ENCODE measurements around the gene MRPL38.
"Not testable (repeated sequence)": the region's sequence is repeated elsewhere in the genome, so short reads cannot be mapped to it uniquely, and the experiment has no call there.

MRPL38 gene

GRCh38 chr17:75874323-75875181 lies 30.1 kb downstream of the MRPL38 start:
- DNase-seq = no peak

GRCh38 chr17:75873587-75874322 lies 30.9 kb downstream of the MRPL38 start:
- no peak for DNase-seq

DNA sequence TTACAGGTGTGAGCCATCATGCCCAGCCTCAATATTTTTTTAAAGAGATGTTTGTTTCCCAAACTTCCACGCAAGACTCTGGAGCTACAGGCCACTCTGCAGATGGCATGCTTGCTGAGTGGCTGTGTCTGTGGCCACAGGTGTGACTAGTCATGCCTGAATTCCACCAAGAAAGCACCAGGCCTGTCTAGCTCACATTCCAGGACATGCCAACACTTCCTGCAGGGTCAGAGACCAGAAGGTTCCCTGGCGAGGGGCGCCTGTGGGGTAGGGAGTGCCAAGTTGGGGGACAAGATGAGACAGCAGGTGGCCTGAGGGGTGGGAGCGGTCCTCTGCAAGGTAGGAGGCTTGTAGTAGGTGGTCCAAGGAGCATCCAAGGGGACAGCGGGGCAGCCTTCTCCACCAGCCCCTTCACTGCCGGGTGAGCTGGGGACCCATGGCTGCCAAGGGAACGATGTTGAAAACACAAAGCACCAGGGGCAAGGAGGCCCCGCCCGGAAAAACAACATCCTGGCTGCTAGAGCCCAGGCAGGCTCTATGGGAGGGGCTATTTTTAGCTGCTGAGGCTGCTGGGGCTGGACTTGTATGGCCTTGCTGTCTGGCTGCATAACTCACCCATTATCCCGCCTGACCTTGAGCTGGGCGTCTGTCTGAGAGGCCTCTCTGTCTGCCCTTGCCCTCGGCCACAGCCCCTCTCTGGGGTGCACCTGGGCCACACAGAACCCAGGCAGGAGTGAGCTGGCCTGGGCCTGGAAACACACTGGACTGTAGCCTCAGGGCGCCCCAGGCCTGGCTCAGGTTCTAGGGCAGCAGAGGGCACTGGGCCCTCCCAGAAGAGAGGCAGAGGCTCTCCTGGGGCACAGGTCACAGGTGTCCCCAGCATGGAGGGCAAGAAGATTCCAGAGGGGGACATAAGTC lies 32.0 kb downstream of the MRPL38 start:
- no peak for DNase-seq

DNA sequence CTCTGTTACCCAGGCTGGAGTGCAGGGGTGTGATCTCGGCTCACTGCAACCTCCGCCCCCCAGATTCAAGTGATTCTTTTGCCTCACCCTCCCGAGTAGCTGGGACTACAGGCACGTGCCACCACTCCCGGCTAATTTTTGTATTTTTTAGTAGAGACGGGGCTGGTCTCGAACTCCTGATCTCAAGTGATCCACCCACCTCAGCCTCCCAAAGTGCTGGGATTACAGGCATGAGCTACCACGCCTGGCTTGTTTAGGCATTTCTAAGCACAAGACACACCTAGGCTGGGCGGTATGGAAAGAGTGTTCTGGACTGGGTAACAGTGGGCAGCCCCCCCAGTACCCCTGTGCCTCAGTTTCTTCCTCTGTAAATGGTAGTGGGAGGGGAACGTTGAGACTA lies 34.5 kb downstream of the MRPL38 start:
- not testable (repeated sequence) for DNase-seq

DNA sequence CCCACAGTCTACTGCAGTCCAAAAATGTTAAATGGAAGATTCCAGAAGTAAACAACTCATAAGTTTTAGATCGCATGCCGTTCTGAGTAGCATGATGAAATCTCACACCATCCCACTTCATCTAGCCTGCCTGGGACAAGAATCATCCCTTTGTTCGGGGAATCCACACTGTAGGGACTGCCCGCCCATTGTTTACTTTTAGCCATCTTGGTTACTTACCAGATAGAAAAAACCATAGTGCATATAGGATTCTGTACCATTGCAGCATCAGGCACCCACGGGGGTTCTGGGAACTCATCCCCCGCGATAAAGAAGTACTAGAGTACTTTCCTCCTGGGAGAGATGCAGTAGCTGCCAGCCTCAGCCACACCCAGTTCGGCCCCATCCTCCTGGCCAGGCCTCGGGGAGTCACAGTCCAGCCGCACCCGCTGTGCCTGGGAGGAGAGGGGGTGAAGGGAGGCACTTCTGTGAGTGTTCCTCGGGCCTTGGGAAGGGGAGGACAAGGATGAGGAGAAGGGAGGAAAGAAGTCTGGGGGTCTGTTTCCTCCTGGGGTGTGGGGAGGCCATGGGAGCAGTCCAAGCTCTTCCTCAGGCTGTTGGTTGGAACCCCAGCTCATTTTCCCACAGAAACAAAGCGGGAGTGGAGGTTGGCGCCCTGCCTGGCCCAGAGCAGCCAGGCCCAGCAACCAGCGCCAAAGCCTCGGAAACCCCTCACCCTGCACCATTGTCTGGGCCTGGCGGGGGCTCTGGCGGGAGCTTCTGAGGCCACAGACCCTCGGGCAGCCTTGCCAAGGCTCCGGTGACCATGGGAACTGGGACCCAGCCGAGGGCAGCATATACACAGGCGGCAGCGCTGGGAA lies 35.2 kb downstream of the MRPL38 start:
- DNase-seq = no peak

DNA sequence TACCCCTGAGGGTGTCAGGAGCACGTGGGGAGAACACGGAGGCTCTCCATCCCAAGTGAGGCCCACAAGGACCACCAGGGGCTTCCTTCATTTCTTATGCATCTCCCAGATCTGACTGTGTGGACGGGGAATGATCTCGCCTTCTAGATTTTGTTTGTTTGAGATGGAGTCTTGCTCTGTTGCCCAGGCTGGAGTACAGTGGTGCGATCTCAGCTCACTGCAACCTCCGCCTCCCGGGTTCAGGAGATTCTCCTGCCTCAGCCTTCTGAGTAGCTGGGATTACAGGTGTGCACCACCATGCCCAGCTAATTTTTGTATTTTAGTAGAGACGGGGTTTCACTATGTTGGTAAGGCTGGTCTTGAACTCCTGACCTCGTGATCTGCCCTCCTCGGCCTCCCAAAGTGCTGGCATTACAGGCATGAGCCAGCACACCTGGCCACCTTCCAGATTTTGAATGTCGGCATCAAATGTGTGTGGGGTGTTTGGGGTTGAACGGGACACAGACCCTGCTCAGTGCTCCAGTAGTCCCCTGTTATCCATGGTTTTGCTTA lies 35.9 kb downstream of the MRPL38 start:
- not testable (repeated sequence) for DNase-seq

GRCh38 chr17:75865404-75866188 lies 39.1 kb downstream of the MRPL38 start:
- DNase-seq = not testable (repeated sequence)

DNA sequence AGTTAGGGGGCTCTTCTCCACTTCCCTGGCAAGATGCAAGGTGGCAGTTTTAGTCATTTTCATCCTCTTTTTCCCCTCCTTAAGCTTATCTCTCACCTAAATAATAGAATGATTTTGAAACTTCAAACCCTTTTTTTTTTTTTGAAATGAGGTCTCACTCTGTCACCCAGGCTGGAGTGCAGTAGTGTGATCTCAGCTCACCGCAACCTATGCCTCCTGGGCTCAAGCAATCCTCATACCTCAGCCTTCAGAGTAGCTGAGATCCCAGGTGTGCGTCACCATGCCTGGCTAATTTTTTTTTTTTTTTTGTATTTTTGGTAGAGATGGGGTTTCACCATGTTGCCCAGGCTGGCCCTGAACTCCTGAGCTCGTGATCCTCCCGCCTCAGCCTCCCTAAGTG lies 39.8 kb downstream of the MRPL38 start:
- DNase-seq = not testable (repeated sequence)

DNA sequence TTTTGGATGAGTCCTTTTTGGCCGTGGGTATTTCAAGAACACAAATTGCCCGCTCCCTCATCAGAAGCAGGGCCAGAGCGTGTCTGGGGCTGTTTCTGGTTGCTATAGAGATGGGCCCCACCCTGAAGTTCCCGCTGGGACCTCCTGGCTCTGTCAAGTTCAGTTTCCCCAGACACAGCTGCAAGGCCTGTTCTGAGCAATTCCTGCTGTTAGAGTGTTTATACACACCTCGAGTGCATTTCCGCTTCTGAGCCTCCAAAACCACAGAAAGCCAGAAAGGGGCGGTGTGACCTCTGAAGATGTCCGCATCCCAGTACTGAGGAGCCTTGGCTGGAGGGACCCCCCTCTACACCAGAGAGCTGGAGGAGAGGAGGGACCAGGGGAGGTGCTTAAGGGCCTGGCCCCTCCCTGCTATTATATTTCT lies 40.2 kb downstream of the MRPL38 start:
- no peak for DNase-seq

DNA sequence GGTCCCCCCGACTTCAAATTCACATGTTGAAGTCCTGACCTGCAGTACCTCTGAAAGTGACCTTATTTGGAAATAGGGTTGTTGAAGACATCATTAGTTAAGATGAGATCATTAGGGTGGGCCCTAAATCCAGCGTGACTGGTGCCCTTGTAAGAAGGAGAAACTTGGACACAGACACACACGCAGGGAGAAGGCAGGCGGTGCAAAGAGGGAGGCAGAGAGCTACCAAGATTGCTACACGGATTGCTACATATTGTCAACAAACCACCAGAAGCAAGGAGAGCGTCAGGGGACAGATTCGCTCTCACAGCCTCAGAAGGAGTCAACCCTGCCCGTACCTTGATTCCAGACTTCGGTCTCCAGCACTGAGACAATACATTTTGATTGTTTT lies 42.8 kb downstream of the MRPL38 start:
- no peak for DNase-seq

DNA sequence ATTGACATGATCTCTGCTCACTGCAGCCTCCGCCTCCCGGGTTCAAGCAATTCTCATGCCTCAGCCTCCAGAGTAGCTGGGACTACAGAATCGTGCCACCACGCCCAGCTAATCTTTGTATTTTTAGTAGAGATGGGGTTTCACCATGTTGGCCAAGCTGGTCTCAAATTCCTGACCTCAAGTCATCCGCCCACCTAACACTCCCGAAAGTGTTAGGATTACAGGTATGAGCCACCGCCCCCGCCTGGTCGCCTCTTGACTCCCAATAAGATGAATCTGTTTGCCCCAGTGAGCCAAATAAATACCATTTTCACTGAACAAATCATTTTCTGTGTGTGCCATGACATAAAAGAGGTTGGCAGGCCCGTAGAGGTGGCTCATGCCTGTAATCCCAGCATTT lies 45.3 kb downstream of the MRPL38 start:
- DNase-seq = not testable (repeated sequence)

GRCh38 chr17:75856062-75856756 lies 48.5 kb downstream of the MRPL38 start:
- no peak for DNase-seq

DNA sequence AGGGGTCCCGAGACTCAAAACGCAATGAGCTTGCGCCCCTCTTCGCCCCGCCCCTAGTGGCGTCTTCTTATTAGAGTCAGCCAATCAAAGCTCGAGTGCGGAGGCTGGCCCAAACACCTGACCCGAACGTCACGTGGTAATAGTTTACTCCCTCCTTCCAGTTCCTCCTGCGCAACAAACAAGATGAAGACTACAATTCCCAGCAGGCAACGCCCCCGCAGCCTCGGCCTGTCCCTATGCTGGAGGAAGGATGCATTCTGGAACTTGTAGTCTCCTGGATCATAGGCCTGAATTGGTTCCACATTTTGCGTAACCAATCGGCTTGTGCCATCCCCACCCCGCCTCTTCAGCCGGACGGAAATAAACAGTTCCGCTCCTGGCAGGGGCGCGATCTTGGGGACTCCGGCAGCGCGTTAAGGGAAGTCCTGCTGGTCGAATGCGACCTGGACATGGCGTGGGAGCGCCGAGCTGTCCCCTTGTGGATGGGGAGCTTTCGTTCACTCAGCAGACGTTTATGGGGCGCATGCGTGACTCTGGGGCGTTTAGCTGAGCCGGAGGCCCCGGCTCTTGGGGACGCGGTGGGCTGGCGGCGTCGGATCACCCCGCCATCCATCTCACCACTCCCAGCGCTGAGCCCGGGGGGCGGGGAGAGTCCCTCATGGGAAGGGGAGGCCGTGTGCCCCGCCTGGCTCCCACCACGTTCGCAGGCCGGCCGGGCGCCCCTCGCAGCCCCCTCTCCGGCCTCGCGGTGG lies 49.2 kb downstream of the MRPL38 start, which contains the start of gene WBP2:
Gene WBP2 (minus strand): TSS at position 26 of the 752 bp plus-strand sequence. CDS start 38 bp downstream, outside the sequence.
- DNase-seq = peak; percentile 99

DNA sequence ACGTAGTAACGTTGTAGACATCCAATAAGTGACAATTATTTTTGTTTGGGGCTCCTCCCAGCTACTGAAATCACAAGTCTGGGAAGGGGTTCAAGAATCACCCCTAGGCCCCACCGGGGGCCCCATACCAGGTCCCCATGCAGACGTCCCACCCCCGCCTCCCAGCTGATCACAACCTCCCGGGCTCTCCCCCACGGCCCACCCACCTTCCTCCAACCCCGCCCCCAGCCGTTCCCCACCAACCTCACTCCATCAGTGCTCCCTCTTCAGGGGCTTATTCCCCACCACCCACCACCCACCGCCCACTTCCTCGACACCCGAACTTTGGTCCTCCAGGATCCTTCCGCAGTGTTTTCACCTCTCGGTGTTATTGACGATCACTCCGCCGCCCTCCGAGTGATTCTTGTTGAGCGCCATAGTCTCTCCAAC lies 49.8 kb downstream of the MRPL38 start:
- no peak for DNase-seq

GRCh38 chr17:75854101-75854748 lies 50.5 kb downstream of the MRPL38 start:
- DNase-seq = no peak

GRCh38 chr17:75853433-75853832 lies 51.3 kb downstream of the MRPL38 start:
- DNase-seq = no peak

DNA sequence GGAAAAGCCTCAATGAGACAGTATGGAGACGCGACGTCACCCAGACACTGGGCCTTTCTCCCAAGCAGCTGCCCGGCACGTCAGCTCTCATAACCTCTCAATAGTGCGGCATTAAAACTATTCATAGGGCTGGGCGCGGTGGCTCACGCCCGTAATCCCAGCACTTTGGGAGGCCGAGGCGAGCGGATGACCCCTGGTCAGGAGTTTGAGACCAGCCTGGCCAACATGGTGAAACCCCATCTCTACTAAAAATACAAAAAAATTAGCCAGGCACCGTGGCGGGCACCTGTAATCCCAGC lies 53.0 kb downstream of the MRPL38 start:
- DNase-seq = not testable (repeated sequence)

GRCh38 chr17:75850928-75851692 lies 53.6 kb downstream of the MRPL38 start:
- DNase-seq = no peak

All from NCI-H526 treated with DMSO at 0.1 percent for 48 hours (cell line).